ENCODE measurements around the gene PAPSS1. TPM values are rescaled to one million over a fixed set of nuclear protein-coding genes. Genes with fewer than 3 reads are reported as not detected.

PAPSS1 gene
- polyA plus RNA-seq, 1 of the 3 experiments (the other 2 are of a cell fraction), result 70.1 TPM

- Histone ChIP-seq H3K9ac (no peak overlapping the region), H3K4me2 (no peak overlapping the region), H3F3A (replicated peaks; ENCODE audit: insufficient read depth) (no peaks in the 10 kb centered on the region), H3K79me2 (ENCODE audit: insufficient read depth) (peaks cover 87% of the 10 kb centered on the region), H3K4me1 (ENCODE audit: control insufficient read depth in 1 of 2, insufficient read depth in 2 of 2, low read depth in 1 of 2, low read length in 1 of 2) (no peaks in the 10 kb centered on the region), H3K36me3 (replicated peaks in 1 of 2; ENCODE audit: control insufficient read depth in 1 of 2, insufficient read depth in 2 of 2, low read length in 1 of 2) (peaks cover 0 to 12% of the 10 kb centered on the region in 2 experiments), H3K9me2 (no peaks in the 10 kb centered on the region), H3K27ac (ENCODE audit: low read depth in 2 of 2, low read length in 1 of 2) (no peak overlapping the region), H4K20me1 (ENCODE audit: insufficient read depth) (no peaks in the 10 kb centered on the region), H3K27me3 (ENCODE audit: insufficient read depth) (no peaks in the 10 kb centered on the region), H3K4me3 (ENCODE audit: low read depth in 2 of 2, low read length in 1 of 2) (no peak overlapping the region), H2AFZ (ENCODE audit: low read depth) (no peak overlapping the region), H3K9me3 (peaks cover 24% of the 10 kb centered on the region)
- POLR2A ChIA-PET, result interaction anchor here (0.6 kb wide), 1 partner anchor 766 kb away, joined by 3 read pairs; no protein-coding TSS in a partner anchor
- no peak for DNase-seq
- no peak for TF ChIP-seq MAX (IDR thresholded peaks at IDR 0.05; ENCODE audit: low read depth)
- no peak for TF ChIP-seq GATA2 (CRISPR knock-in tag; IDR thresholded peaks at IDR 0.05)
- no peak for TF ChIP-seq USF2 (IDR thresholded peaks at IDR 0.05; ENCODE audit: borderline replicate concordance, low read depth, low read length)
- TF ChIP-seq NFIC (IDR thresholded peaks at IDR 0.05; ENCODE audit: borderline replicate concordance), result no peak
- no peak for TF ChIP-seq RAD21 (IDR thresholded peaks at IDR 0.05; ENCODE audit: low read length)
- no peak for TF ChIP-seq RXRA (IDR thresholded peaks at IDR 0.05; ENCODE audit: borderline replicate concordance, low read depth)
- TF ChIP-seq MEF2A (IDR thresholded peaks at IDR 0.05; ENCODE audit: borderline replicate concordance, low read depth), result no peak
- TF ChIP-seq CTCF (IDR thresholded peaks at IDR 0.05), result no peak
- no peak for TF ChIP-seq TCF12 (IDR thresholded peaks at IDR 0.05)
- no peak for TF ChIP-seq JUND (IDR thresholded peaks at IDR 0.05)
- TF ChIP-seq YY1 (IDR thresholded peaks at IDR 0.05; ENCODE audit: low read depth), result no peak
- no peak for TF ChIP-seq PBX3 (IDR thresholded peaks at IDR 0.05)
- TF ChIP-seq CHD2 (IDR thresholded peaks at IDR 0.05; ENCODE audit: low read length, partially characterized antibody), result no peak
- no peak for TF ChIP-seq SIN3A (IDR thresholded peaks at IDR 0.05; ENCODE audit: borderline replicate concordance, low read depth, low read length)
- no peak for TF ChIP-seq POLR2AphosphoS5 (IDR thresholded peaks at IDR 0.05; ENCODE audit: low read depth, low read length)
- no peak for TF ChIP-seq RCOR1 (IDR thresholded peaks at IDR 0.05; ENCODE audit: low read length)
- TF ChIP-seq TEAD4 (IDR thresholded peaks at IDR 0.05; ENCODE audit: borderline replicate concordance, insufficient read depth), result no peak
- TF ChIP-seq MXI1 (IDR thresholded peaks at IDR 0.05; ENCODE audit: low read depth, low read length), result no peak
- TF ChIP-seq ELF1 (IDR thresholded peaks at IDR 0.05), result no peak
- CTCF ChIA-PET, result interaction anchor here (0.6 to 2.0 kb wide), 3 partner anchors 9 to 686 kb away, joined by 3 to 6 read pairs (median 3); no protein-coding TSS in a partner anchor
Measured at GRCh38 chr4:107708225-107708624, 11.8 kb downstream of the PAPSS1 start.

All from SK-N-SH (cell line).